ENCODE measurements around the gene KLF3. TPM values are rescaled to one million over a fixed set of nuclear protein-coding genes. Genes with fewer than 3 reads are reported as not detected.

The KLF3 gene
- total and polyA plus RNA-seq, 2 experiments from 2014 or later = 68.4 to 77.3 TPM

GRCh38 chr4:38634047-38634759 lies 29.8 kb upstream of the KLF3 start:
- H3K79me2 ChIP-seq = no peaks in the 10 kb centered on the region
- H4K20me1 ChIP-seq (ENCODE audit: insufficient read depth, poor library complexity, severe bottlenecking) = no peaks in the 10 kb centered on the region
- no peak overlapping the region for H2AFZ ChIP-seq
- no peak for TF ChIP-seq EZH2 (IDR thresholded peaks at IDR 0.05; ENCODE audit: borderline replicate concordance)
- TF ChIP-seq EZH2phosphoT487 (IDR thresholded peaks at IDR 0.05; ENCODE audit: low read depth, severe bottlenecking, unreplicated experiment) = no peak
- TF ChIP-seq, protein P1, sequence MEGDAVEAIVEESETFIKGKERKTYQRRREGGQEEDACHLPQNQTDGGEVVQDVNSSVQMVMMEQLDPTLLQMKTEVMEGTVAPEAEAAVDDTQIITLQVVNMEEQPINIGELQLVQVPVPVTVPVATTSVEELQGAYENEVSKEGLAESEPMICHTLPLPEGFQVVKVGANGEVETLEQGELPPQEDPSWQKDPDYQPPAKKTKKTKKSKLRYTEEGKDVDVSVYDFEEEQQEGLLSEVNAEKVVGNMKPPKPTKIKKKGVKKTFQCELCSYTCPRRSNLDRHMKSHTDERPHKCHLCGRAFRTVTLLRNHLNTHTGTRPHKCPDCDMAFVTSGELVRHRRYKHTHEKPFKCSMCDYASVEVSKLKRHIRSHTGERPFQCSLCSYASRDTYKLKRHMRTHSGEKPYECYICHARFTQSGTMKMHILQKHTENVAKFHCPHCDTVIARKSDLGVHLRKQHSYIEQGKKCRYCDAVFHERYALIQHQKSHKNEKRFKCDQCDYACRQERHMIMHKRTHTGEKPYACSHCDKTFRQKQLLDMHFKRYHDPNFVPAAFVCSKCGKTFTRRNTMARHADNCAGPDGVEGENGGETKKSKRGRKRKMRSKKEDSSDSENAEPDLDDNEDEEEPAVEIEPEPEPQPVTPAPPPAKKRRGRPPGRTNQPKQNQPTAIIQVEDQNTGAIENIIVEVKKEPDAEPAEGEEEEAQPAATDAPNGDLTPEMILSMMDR (IDR thresholded peaks at IDR 0.05; ENCODE audit: poor library complexity) = no peak
- no peak for DNase-seq (ENCODE audit: low spot score)
- no peaks in the 10 kb centered on the region for H3K9me3 ChIP-seq (ENCODE audit: low read depth)
- H3K4me1 ChIP-seq (ENCODE audit: insufficient read depth) = no peaks in the 10 kb centered on the region
- 92% methylated on average over 3 of the region's 3 CpGs for WGBS (ENCODE audit: low lambda C conversion rate, missing lambda C conversion rate)
- no peak overlapping the region for H3K4me2 ChIP-seq
- H3K27me3 ChIP-seq = no peaks in the 10 kb centered on the region
- no peaks in the 10 kb centered on the region for H3K36me3 ChIP-seq (replicated peaks; ENCODE audit: insufficient read depth, low read depth)
- no peaks in the 10 kb centered on the region for H3K9me2 ChIP-seq (replicated peaks; ENCODE audit: insufficient read depth)
- H3K4me3 ChIP-seq = no peak overlapping the region
- no peak overlapping the region for H3K27ac ChIP-seq

DNA sequence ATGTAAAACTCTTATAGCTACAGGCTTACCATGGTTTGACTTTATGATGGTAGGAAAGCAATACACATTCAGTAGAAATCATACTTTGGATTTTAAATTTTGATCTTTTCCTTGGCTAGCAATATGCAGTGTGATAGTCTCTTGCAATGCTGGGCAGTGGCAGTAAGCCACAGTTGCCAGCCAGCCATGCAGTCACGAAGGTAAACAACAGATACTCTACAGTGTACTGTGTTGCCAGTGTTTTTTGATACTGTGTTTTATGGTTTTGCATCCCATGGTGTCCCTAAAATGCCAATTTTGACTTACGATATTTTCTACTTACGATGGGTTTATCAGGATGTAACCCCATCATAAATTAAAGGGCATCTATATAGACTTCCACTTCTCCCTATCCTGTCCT lies 24.8 kb upstream of the KLF3 start:
- no peaks in the 10 kb centered on the region for H3K9me2 ChIP-seq (replicated peaks; ENCODE audit: insufficient read depth)
- no peak overlapping the region for H3K27ac ChIP-seq
- no peaks in the 10 kb centered on the region for H4K20me1 ChIP-seq (ENCODE audit: insufficient read depth, poor library complexity, severe bottlenecking)
- no peaks in the 10 kb centered on the region for H3K79me2 ChIP-seq
- TF ChIP-seq, protein P1 (IDR thresholded peaks at IDR 0.05; ENCODE audit: poor library complexity) = no peak
- TF ChIP-seq EZH2 (IDR thresholded peaks at IDR 0.05; ENCODE audit: borderline replicate concordance) (no peak), EZH2phosphoT487 (IDR thresholded peaks at IDR 0.05; ENCODE audit: low read depth, severe bottlenecking, unreplicated experiment) (no peak)
- H2AFZ ChIP-seq = no peak overlapping the region
- H3K27me3 ChIP-seq = no peaks in the 10 kb centered on the region
- H3K36me3 ChIP-seq (replicated peaks; ENCODE audit: insufficient read depth, low read depth) = no peaks in the 10 kb centered on the region
- H3K4me1 ChIP-seq (ENCODE audit: insufficient read depth) = no peaks in the 10 kb centered on the region
- H3K9me3 ChIP-seq (ENCODE audit: low read depth) = no peaks in the 10 kb centered on the region
- no peak for DNase-seq (ENCODE audit: low spot score)
- no peak overlapping the region for H3K4me3 ChIP-seq
- 99% methylated on average over 3 of the region's 3 CpGs for WGBS (ENCODE audit: low lambda C conversion rate, missing lambda C conversion rate)
- H3K4me2 ChIP-seq = no peak overlapping the region

GRCh38 chr4:38641811-38642210 lies 22.2 kb upstream of the KLF3 start:
- TF ChIP-seq, protein P1 (IDR thresholded peaks at IDR 0.05; ENCODE audit: poor library complexity) = no peak
- TF ChIP-seq EZH2phosphoT487 (IDR thresholded peaks at IDR 0.05; ENCODE audit: low read depth, severe bottlenecking, unreplicated experiment) (no peak), EZH2 (IDR thresholded peaks at IDR 0.05; ENCODE audit: borderline replicate concordance) (no peak)
- 90% methylated on average over 1 of the region's 1 CpG for WGBS (ENCODE audit: low lambda C conversion rate, missing lambda C conversion rate)

More at GRCh38 chr4:38641811-38642210, 22.2 kb upstream of the KLF3 start:
- Histone ChIP-seq H3K79me2 (no peaks in the 10 kb centered on the region), H3K27me3 (no peaks in the 10 kb centered on the region), H3K27ac (no peak overlapping the region), H3K4me1 (ENCODE audit: insufficient read depth) (no peaks in the 10 kb centered on the region), H3K4me3 (no peak overlapping the region), H3K9me2 (replicated peaks; ENCODE audit: insufficient read depth) (no peaks in the 10 kb centered on the region), H3K4me2 (no peak overlapping the region), H2AFZ (no peak overlapping the region), H4K20me1 (ENCODE audit: insufficient read depth, poor library complexity, severe bottlenecking) (no peaks in the 10 kb centered on the region), H3K36me3 (replicated peaks; ENCODE audit: insufficient read depth, low read depth) (no peaks in the 10 kb centered on the region), H3K9me3 (ENCODE audit: low read depth) (no peaks in the 10 kb centered on the region)
- no peak for DNase-seq (ENCODE audit: low spot score)

All from hepatocyte (in vitro differentiated cells).